ENCODE measurements around the gene UMODL1.

UMODL1 gene

DNA sequence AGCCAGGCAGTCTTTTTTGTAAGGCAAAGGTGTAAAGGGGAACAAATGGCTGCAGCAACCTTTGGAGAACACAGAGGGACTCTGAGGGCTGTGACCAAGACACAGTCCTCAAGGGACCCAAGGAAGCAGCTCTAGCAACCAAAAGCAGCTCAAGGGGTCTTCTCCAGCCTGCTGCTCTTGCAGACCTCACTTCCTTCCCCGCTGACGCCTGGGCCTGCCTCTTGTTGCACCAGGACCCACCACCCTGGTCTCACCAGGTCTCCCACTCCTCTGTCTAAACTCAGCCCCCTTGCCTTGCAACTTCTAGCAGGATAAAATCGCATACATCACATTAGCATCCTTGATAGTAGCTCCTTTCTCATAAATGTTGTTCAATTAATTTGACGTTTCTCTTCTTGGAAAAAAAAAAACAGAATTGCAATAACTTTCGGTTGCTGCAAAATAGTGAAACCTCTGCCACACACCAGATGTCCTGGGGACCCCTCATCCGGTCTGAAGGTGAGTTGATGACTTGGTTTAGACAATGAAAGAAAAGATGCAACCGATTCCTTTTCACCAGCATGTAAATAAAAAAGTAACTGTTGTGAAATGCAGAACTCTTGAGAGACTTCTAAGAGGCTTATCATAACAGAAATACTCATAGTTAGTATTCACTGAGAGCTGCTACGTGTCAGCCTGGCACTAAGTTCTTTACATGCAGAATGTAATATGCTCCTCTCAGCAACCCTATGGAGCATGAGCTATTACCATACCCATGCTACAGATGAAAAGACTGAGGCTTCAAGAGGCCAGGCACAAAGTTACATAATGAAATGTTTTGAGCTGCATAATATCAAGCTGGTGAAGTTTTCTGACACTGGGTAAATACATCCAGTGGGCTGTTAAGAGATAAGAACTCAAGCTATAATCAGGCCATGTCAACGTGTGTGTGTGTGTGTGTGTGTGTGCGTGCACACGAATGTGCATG is 58.5 kb downstream of the UMODL1 start:
- Histone ChIP-seq H3K4me3 (ENCODE audit: low read depth, low read length) (no peak overlapping the region), H3K4me1 (no peaks in the 10 kb centered on the region), H3K36me3 (ENCODE audit: control insufficient read depth, insufficient read depth, low read length) (no peaks in the 10 kb centered on the region)

DNA sequence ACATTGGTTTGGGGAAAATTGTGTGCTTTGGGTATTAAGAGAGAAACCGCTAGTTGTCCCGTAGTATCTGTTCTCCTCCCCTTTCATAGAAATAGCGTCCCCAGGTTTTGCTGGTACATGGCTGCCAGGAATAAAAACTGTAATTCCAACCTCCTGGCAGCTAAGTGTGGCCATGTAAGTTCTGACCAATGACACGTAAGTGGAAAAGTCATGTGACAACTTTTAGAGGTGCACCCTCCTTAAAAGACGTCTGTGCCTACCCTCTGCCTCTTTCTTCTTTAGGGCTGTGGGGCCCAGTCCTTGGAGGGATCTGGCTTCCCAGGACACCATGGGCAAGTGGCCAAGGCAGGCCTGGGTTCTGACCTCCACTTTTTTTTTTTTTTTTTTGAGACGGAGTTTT is 59.3 kb downstream of the UMODL1 start:
- TF ChIP-seq, protein P1, sequence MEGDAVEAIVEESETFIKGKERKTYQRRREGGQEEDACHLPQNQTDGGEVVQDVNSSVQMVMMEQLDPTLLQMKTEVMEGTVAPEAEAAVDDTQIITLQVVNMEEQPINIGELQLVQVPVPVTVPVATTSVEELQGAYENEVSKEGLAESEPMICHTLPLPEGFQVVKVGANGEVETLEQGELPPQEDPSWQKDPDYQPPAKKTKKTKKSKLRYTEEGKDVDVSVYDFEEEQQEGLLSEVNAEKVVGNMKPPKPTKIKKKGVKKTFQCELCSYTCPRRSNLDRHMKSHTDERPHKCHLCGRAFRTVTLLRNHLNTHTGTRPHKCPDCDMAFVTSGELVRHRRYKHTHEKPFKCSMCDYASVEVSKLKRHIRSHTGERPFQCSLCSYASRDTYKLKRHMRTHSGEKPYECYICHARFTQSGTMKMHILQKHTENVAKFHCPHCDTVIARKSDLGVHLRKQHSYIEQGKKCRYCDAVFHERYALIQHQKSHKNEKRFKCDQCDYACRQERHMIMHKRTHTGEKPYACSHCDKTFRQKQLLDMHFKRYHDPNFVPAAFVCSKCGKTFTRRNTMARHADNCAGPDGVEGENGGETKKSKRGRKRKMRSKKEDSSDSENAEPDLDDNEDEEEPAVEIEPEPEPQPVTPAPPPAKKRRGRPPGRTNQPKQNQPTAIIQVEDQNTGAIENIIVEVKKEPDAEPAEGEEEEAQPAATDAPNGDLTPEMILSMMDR (IDR thresholded peaks at IDR 0.05) = no peak
- no peaks in the 10 kb centered on the region for H3K9me3 ChIP-seq (ENCODE audit: control insufficient read depth, low read length)
- no peaks in the 10 kb centered on the region for H3K36me3 ChIP-seq (ENCODE audit: control insufficient read depth, insufficient read depth, low read length)
- no peak overlapping the region for H2AFZ ChIP-seq
- no peaks in the 10 kb centered on the region for H3K79me2 ChIP-seq
- H3K4me3 ChIP-seq (ENCODE audit: low read depth, low read length) = no peak overlapping the region
- no peak overlapping the region for H3K4me2 ChIP-seq (ENCODE audit: low read length)
- no peak overlapping the region for H3K9ac ChIP-seq
- no peak overlapping the region for H3K27ac ChIP-seq
- no peaks in the 10 kb centered on the region for H3K4me1 ChIP-seq
- no peaks in the 10 kb centered on the region for H3K27me3 ChIP-seq (ENCODE audit: control insufficient read depth, insufficient read depth, low read length)

More for the DNA sequence above, 58.5 kb downstream of the UMODL1 start:
- Histone ChIP-seq H3K79me2 (no peaks in the 10 kb centered on the region), H3K9me3 (ENCODE audit: control insufficient read depth, low read length) (no peaks in the 10 kb centered on the region), H3K4me2 (ENCODE audit: low read length) (no peak overlapping the region), H3K9ac (no peak overlapping the region), H3K27me3 (ENCODE audit: control insufficient read depth, insufficient read depth, low read length) (no peaks in the 10 kb centered on the region), H3K27ac (no peak overlapping the region), H2AFZ (no peak overlapping the region)
- TF ChIP-seq, protein P1 (IDR thresholded peaks at IDR 0.05) = no peak

DNA sequence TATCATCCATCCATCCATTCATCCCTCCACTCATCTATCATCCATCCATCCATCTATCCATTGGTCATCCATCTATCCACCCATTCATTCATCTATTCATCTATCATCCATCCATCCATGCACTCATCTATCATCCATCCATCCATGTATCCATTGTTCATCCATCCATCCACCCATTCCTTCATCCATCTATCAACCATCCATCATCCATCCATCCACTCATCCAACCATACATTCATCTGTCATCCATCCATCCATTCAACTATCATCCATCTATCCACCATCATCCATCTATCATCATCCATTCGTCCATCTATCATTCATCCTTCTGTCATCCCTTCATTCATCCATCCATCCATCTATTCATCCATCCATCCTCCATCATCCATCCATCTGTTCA is 61.1 kb downstream of the UMODL1 start:
- TF ChIP-seq, protein P1 (IDR thresholded peaks at IDR 0.05) = no peak
- H2AFZ ChIP-seq = no peak overlapping the region
- no peaks in the 10 kb centered on the region for H3K9me3 ChIP-seq (ENCODE audit: control insufficient read depth, low read length)
- no peak overlapping the region for H3K4me2 ChIP-seq (ENCODE audit: low read length)
- H3K27ac ChIP-seq = no peak overlapping the region
- H3K27me3 ChIP-seq (ENCODE audit: control insufficient read depth, insufficient read depth, low read length) = no peaks in the 10 kb centered on the region
- H3K4me1 ChIP-seq = peaks cover 2% of the 10 kb centered on the region
- no peaks in the 10 kb centered on the region for H3K36me3 ChIP-seq (ENCODE audit: control insufficient read depth, insufficient read depth, low read length)
- no peaks in the 10 kb centered on the region for H3K79me2 ChIP-seq
- H3K4me3 ChIP-seq (ENCODE audit: low read depth, low read length) = no peak overlapping the region
- no peak overlapping the region for H3K9ac ChIP-seq

DNA sequence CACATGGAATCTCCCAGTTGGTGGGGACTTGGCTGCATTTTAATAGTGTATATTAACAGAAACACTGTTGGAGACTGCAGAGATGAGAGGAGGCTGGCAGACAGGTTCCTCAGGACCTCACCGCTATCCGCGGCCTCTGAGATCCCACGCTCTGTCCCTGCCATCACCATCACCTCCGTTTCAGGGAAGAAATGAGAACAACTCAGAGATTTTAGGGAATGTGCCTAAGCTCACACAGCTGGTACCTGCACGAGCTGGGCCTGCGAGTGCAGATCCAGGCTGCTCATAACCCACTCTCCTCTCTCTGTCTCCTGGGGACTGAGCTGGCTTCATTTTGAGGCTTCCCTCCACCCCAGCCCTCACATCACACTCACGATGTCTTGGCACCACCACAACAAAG is 62.0 kb downstream of the UMODL1 start:
- Histone ChIP-seq H3K9me3 (ENCODE audit: control insufficient read depth, low read length) (no peaks in the 10 kb centered on the region), H3K36me3 (ENCODE audit: control insufficient read depth, insufficient read depth, low read length) (no peaks in the 10 kb centered on the region), H3K79me2 (no peaks in the 10 kb centered on the region), H3K27ac (no peak overlapping the region), H3K9ac (no peak overlapping the region), H3K4me2 (ENCODE audit: low read length) (no peak overlapping the region), H3K27me3 (ENCODE audit: control insufficient read depth, insufficient read depth, low read length) (no peaks in the 10 kb centered on the region), H2AFZ (no peak overlapping the region), H3K4me3 (ENCODE audit: low read depth, low read length) (no peak overlapping the region), H3K4me1 (peaks cover 2% of the 10 kb centered on the region)
- TF ChIP-seq, protein P1 (IDR thresholded peaks at IDR 0.05) = no peak

Measured in parathyroid adenoma (tissue), 2 donors.